A673 (cell line): ENCODE data around the gene KCNK1. TPM values are rescaled to one million over a fixed set of nuclear protein-coding genes. Genes with fewer than 3 reads are reported as not detected.

Source experiments
- BruUV-seq: library from RNA; stranded (reverse); fragments of 400-500 nt; replicated peaks from 2 replicates; lab custom pipeline; 2021; lab: Mats Ljungman, UMichigan
- CTCF ChIA-PET: fragments of 300-600 bp; sonication (Branson Sonifier 250); formaldehyde crosslinking; loops from one replicate; lab custom pipeline; 2022; ENCODE audit warnings: antibody characterized with exemption; lab: Charles Lee
- POLR2A ChIA-PET: fragments of 300-600 bp; sonication (Branson Sonifier 250); formaldehyde crosslinking; loops from one replicate; lab custom pipeline; 2022; ENCODE audit warnings: antibody characterized with exemption; ENCODE audit not compliant: low non-redundant PET; lab: Charles Lee
- DNase-seq: peaks from one replicate; pipeline ENCODE4 v3.0.0-alpha.2; 2015; ENCODE audit warnings: low spot score
- H3K27ac ChIP-seq: fragments of 200-600 bp; sonication (generic); 2 replicates; pipeline ENCODE4 v1.5.1; 2016; ENCODE audit warnings: mixed run types, low read depth, mild to moderate bottlenecking, mixed read lengths, antibody characterized with exemption, low read length; ENCODE audit not compliant: poor library complexity, severe bottlenecking
- H3K27me3 ChIP-seq: fragments of 200-600 bp; sonication (generic); replicated peaks from 2 replicates; pipeline ENCODE4 v1.6.1; 2017; ENCODE audit warnings: mixed run types, low read depth, mild to moderate bottlenecking, mixed read lengths, antibody characterized with exemption, low read length; ENCODE audit not compliant: insufficient read depth, poor library complexity
- H3K36me3 ChIP-seq: fragments of 200-600 bp; sonication (generic); 2 replicates; pipeline ENCODE4 v1.6.1; 2016; ENCODE audit warnings: mixed run types, mild to moderate bottlenecking, mixed read lengths, antibody characterized with exemption, low read length; ENCODE audit not compliant: insufficient read depth, poor library complexity, severe bottlenecking
- H3K4me1 ChIP-seq: fragments of 200-600 bp; sonication (generic); 2 replicates; pipeline ENCODE4 v1.6.1; 2017; ENCODE audit warnings: mixed run types, mild to moderate bottlenecking, mixed read lengths, antibody characterized with exemption, low read length; ENCODE audit not compliant: insufficient read depth, poor library complexity, severe bottlenecking
- H3K4me3 ChIP-seq: fragments of 200-600 bp; sonication (generic); 2 replicates; pipeline ENCODE4 v1.5.1; 2016; ENCODE audit warnings: low read depth, mixed run types, mild to moderate bottlenecking, mixed read lengths, low read length; ENCODE audit not compliant: poor library complexity, severe bottlenecking
- H3K9me3 ChIP-seq: fragments of 200-600 bp; sonication (generic); 2 replicates; pipeline ENCODE4 v1.6.1; 2016; ENCODE audit warnings: mixed run types, low read depth, mild to moderate bottlenecking, mixed read lengths, antibody characterized with exemption, low read length; ENCODE audit not compliant: poor library complexity, severe bottlenecking
- CTCF ChIP-seq: fragments of 300-800, 200-600 bp; sonication (generic); conservative IDR thresholded peaks from 2 replicates; pipeline ENCODE4 v1.5.1; 2017; ENCODE audit warnings: low read depth, mild to moderate bottlenecking, antibody characterized with exemption, low read length, moderate library complexity, mixed read lengths
- EZH2 ChIP-seq: fragments of 200-600 bp; sonication (generic); IDR thresholded peaks from 2 replicates; pipeline ENCODE4 v1.6.1; 2017; ENCODE audit warnings: borderline replicate concordance, low read depth, mild to moderate bottlenecking, mixed read lengths, antibody characterized with exemption, low read length; ENCODE audit not compliant: poor library complexity, severe bottlenecking
- intact Hi-C: fragments of 100-400 bp; cut with micrococcal nuclease; formaldehyde crosslinking; loops from one replicate; pipeline ENCODE4 v1.10.0; 2022; ENCODE audit not compliant: unreplicated experiment
- total RNA-seq: library from RNA; stranded (reverse); gene quantifications from 2 replicates; pipeline ENCODE4 v1.2.3, GENCODE V29; 2021

Gene KCNK1
- total RNA-seq, 1 experiment from 2014 or later, result not detected

- no peaks in the 10 kb centered on the region for H3K4me1 ChIP-seq
- H3K9me3 ChIP-seq, result no peaks in the 10 kb centered on the region
- no peak for DNase-seq
- ChIA-PET POLR2A (no interaction called here), CTCF (no interaction called here)
- H3K27ac ChIP-seq, result no peak overlapping the region
- no TSS peak for BruUV-seq
- H3K4me3 ChIP-seq, result no peak overlapping the region
- intact Hi-C loops, result no loop called here
- TF ChIP-seq CTCF (no peak), EZH2 (no peak)
- peaks cover 20% of the 10 kb centered on the region for H3K27me3 ChIP-seq
- H3K36me3 ChIP-seq, result no peaks in the 10 kb centered on the region
Observed at GRCh38 chr1:233584376-233584775, 29.5 kb upstream of the KCNK1 start.

- CTCF ChIA-PET, result no interaction called here
- POLR2A ChIA-PET, result no interaction called here
- Histone ChIP-seq H3K4me3 (no peak overlapping the region), H3K9me3 (no peaks in the 10 kb centered on the region), H3K36me3 (no peaks in the 10 kb centered on the region), H3K27ac (no peak overlapping the region), H3K27me3 (peaks cover 23% of the 10 kb centered on the region), H3K4me1 (no peaks in the 10 kb centered on the region)
- no peak for DNase-seq
- BruUV-seq, result no TSS peak
- intact Hi-C loops, result no loop called here
- TF ChIP-seq EZH2 (no peak), CTCF (no peak)
Observed at GRCh38 chr1:233584931-233585330, 29.0 kb upstream of the KCNK1 start.

- no peak overlapping the region for H3K27ac ChIP-seq
- POLR2A ChIA-PET, result no interaction called here
- BruUV-seq, result no TSS peak
- TF ChIP-seq CTCF (no peak), EZH2 (no peak)
- H3K4me1 ChIP-seq, result no peaks in the 10 kb centered on the region
- no peaks in the 10 kb centered on the region for H3K9me3 ChIP-seq
- intact Hi-C loops, result no loop called here
- no peak for DNase-seq
- CTCF ChIA-PET, result no interaction called here
- H3K36me3 ChIP-seq, result no peaks in the 10 kb centered on the region
- H3K4me3 ChIP-seq, result no peak overlapping the region
- peaks cover 23% of the 10 kb centered on the region for H3K27me3 ChIP-seq
Observed at GRCh38 chr1:233586301-233586700, 27.6 kb upstream of the KCNK1 start.
